Umbilical cord (tissue), 2 donors: ENCODE measurements around the gene MRPL40. TPM values are rescaled to one million over a fixed set of nuclear protein-coding genes. Genes with fewer than 3 reads are reported as not detected.

Experiments used
- DNase-seq: peaks from one replicate; pipeline ENCODE4 v3.0.0-alpha.2; 2015; ENCODE audit warnings: low spot score
- total RNA-seq: library from RNA; depleted of rRNA; stranded (reverse); fragments of >200 nt; gene quantifications from one replicate; pipeline ENCODE4 v1.2.3, GENCODE V29; 2014; ENCODE audit warnings: low replicate concordance; ENCODE audit not compliant: insufficient read depth

The MRPL40 gene
- 32.7 TPM for total RNA-seq

DNA sequence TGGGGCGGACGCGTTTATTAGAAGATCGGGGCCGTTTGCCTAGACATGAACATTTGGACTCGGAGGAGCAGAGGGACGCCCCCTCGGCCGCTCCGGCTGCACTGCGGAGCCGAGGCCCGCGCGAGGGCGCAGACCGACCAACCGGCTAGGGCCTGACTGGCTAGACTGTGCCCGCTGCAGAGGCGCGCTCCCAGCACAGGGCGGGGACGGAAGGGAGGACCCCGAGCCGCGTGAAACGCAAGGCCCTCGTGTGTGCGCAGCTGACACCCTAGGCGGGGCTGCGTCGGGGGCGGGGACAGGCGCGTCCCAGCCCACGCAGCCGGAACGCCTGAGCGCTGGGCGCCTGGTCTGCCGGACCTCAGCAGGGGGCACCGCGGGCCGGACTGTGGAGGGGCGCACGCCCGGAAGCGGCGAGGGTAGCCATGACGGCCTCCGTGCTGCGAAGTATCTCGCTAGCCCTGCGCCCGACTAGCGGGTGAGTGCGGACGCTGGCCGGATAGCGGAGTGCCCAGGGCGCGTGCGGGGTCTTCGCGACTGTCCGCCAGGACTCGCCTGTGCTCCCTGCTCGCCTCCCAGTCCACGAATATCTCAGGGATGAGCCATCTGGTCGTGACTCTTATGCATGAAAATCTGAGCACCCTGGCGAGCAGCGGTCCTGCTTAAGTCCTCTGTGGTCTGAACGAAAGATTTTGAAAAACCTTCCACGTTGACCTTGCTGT is at the start of gene MRPL40:
Gene MRPL40 (plus strand): TSS at position 413 of the 719 bp plus-strand sequence. CDS start 10 bp downstream, at position 423.
- peak; percentile 97 for DNase-seq

DNA sequence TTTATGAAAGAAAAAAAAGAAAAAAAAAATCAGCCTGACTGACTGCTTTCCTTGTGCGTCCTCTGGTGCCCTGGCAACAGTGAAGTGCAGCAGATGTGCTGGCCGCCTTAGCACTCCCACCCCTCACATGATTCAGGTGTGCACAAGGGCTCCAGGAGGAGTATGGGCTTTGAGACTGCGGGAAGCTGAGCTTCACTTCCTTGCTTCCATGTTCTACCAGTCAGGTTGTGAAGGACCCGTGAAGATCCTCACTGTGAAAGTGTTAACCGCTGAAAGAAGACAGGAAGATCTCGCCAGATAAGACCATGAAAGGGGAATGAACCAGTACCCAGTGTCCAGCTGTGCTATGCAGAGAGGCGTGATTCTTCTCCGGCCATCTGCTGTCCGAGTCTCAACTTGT is 49.1 kb upstream of the MRPL40 start:
- no peak for DNase-seq

DNA sequence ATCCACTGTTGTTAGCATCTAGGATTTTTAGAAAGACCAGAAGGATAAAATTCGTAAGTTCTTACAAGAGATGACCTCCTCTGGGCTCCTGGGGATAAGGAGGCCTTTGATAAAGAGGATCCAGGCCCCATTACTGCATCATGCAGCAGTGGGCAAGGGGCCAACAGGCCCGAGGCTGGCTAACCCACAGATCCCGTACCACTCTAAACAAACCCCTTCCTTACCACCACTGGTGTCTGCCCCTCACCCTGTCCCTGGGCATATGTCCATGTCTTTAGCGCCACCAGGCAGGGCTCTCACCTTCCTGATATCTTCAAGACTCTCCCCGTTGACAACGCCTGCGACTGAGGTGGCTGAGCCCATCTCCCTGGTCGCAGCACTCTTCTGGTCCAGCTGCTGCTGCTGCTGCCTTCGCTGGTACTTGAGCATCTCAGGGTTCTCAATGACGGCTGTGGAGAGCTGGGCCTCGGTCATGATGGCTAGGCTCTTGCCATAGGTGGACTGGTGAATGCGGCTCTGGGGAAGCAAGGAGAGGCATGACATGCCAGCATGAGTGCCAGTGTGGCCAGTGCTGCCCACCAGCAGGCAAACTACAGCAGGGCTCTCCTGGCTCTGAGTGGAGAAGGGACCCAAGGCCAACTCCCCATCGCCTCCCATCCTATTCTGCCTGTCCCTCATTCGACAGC is 47.0 kb upstream of the MRPL40 start:
- no peak for DNase-seq

DNA sequence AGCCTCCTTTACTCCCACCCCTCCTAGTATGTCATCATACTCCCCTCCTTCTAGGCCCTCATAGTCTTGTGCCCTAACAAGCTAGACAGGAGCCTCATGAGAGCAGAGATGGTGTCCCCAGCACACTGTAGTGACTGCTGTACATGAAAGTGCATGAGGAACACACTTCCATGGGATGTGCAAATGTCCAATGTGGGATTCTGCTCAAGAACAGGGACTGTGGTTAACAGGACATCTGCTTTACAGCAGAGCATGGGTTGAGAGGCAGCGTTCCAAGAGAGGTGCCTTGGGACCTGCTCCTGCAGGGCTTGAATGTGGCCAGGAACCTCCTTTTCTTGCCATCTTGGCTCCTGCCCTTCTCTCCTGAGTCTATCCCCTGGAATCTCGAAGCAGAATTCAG is 46.1 kb upstream of the MRPL40 start:
- DNase-seq: no peak

DNA sequence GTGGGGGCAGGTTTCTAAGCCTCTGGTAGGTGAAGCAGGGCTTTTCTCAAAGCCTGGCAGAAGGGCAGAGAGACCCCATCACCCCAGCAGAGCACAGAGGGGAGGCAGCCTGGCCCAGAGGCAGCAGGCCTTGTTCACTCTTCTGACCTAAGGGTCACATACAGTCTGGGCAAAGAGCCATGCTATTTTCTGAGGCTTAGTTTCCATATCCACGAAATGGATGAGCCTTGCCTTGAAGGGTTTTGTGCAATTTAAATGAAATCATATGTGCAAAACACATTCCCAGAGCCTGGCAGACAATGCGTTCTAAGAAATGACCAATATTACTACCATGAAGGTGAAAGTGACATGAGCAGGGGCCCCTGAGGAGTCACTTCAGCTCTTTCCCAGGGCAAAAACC is 45.3 kb upstream of the MRPL40 start:
- no peak for DNase-seq

DNA sequence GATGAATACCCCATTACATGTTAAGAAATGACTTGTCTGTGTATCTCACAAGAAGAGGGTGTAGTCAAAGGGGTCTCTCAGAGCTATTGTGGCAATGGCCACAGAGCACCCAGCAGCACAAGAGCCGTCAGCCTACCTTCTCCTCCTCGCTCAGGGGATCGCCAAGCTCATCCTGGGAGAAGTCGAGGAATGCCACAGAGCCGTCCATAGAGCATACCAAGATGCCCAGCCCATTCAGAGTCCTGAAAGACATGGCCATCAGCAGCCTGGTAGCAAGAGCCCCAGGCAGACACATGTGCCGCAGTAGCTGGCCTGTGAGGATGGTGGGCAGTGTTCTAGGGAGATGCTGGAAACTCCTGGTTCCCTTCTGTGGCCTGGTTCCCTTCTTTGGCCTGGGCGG is 44.8 kb upstream of the MRPL40 start:
- DNase-seq: no peak

DNA sequence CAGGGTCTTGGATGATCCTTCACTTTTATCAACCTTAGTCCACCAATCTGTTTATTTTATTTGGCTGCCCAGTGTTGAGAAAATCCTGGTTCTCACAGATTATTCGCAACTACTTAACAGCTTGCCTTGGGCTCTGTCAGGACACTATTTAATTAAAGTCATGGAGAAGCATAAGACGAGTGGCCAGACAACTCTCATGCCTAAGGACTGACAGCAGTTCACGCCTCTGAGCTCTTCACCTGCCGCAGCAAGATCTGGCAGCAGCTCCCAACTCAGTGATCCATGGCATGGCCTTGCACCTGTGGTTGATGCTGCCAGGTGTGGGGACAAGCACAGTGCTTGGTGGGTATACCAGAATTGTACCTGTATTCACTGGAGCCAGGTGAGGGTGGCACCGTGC is 38.6 kb upstream of the MRPL40 start:
- DNase-seq: no peak

DNA sequence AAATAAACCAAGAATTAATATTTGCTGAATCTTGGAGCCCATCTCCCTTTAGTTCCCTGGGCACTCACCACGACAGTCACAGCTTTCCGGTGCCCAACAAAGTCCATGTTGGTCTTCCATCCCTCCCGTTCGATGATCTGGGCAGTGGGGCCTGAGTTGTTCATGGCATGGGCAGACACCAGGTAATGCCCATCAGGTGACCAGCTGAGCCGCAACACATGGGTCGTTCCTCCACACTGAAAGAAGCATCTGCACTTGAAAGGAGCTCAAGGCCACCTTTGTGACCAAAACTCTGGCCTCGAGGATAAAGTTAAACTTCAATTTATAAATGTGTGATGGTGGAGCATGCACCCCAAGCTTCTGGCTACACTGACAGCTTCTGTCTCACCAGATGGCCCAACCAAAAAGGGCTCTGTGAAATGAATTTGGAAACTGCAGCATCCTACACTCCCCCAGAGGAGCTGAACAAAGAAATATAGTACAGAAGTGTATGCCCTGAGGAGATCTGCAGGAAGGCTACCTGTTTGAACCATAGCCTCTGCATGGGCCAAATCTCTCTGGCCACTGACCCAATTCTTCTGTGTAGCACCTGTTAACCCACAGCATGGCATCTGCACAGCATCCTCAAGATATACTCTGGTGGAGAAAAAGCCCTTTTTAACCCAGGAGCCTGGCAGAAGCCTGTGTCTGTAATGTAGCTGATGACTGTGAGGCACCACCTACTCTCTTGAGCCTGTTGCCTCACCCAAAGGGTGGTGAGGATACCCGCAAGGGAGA is 37.9 kb upstream of the MRPL40 start:
- no peak for DNase-seq

DNA sequence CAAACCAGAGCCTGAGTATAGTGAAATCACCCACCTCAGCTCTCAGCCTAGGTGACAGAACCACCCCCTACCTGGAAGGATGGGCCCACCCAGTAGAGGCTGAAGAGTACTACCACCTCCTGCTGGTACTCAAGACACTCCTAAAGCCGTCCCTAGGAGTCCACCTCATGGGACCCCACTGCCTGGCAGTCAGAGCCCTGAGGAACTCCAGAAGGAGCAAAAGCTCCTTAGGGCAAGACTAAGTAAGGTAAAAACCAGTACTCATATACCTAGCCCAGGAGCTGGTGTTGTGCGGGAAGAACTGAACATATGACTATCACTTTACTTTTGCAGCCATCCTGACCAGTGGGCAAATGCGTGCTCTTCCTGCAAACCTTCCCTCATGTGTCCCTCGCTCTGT is 37.1 kb upstream of the MRPL40 start:
- DNase-seq: no peak

DNA sequence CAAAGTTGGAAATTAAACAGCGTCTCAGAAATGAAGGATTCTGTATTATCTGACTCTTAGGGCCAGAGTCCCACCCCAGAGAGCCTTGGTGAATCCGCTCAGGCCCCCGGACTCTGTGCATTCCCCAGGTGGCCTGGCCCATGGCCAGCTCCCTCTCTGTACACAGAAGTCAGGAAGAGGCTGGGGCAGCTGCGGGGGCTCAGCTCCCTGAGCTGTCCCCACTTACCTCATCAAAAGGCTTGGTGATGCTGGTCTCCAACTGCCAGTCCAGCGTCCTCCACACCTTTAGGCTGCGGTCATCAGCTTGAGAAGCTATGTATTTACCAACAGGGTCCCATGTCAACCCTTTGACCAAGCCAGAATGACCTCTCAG is 35.8 kb upstream of the MRPL40 start:
- no peak for DNase-seq

DNA sequence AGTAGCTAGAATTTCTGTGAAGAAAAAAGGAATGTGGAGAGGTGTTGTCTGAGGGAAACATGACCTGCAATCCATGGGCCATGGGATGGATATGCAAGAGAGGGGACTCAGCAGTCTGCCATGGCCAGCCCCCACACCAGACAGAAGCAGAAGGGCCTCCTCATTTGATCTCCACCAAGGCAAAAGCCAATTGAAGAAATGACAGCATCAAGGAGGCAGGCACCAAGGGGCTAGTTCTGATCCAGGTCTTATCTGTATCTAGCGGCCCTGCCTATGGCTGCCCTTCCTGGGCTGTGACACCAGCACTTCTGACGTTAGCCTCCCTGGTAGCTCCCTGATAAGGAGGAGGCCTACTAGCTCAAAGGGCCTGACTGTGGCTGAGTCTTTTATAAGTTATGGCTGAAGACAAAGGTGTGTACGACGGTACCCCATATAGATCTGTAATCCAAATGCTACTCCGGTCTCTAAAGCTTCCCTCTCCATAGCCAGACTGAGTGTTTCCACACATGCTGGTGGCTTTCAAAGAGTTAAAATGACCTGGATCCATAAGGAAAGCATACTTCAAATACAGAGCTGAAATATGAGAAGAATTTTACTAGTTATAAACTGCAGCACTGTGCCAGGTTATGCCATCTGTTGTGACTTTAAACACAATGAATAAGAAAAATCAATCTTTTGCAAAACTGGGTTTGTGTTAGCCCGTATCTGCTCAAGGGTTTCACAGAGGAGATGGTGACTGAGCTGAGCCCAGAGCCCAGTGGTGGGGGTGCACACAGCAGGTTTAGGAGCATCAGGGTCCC is 35.2 kb upstream of the MRPL40 start:
- no peak for DNase-seq

DNA sequence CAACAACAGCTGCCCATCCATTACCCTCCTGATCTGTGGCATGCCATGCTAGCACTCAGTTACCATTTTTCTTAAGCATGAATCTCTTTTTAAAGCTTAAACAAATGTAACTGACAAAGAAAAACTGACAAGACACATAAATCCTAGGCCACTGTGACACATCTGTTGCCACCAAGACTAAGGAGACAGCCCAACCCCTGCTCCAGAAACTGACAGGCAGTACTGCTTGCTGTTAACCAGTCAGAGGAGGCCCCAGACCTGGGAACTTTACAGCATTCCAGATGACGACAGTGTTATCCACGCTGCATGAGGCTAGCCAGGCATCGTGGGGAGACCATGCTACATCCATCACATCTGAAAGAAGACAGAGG is 34.6 kb upstream of the MRPL40 start:
- peak; percentile 14 for DNase-seq

DNA sequence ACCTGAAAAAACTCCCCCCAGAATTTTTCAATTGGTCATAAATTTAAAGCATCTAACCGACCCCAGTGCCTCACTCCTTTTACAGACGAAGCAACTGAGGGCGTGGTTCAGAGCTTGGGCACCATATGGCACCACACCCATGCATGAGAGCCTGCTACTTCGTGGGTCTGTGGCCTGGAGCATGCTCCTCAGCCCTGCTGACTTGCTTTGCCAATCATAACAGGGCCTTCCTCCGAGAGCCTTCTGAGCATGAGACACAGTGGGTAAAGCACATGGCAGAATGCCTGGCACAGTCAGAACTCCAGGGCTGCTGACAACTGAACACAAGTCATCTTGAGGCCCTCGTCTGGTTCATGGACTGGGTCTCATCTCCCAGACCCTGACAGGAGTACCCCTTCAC is 34.1 kb upstream of the MRPL40 start:
- peak; percentile 5 for DNase-seq

DNA sequence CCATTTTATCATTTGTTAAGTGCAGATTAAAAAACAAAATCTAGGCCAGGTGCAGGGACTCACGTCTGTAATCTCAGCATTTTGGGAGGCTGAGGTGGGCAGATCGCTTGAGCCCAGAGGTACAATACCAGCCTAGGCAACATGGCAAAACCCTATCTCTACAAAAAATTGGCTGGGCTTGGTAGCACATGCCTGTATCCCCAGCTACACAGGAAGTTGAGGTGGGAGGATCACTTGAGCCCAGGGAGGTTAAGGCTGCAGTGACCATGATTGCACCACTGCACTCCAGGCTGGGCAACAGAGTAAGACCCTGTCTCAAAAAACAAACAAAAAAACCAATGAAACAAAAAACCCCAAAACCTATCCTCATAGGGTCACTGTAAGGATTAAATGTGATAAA is 33.7 kb upstream of the MRPL40 start:
- DNase-seq: no peak

DNA sequence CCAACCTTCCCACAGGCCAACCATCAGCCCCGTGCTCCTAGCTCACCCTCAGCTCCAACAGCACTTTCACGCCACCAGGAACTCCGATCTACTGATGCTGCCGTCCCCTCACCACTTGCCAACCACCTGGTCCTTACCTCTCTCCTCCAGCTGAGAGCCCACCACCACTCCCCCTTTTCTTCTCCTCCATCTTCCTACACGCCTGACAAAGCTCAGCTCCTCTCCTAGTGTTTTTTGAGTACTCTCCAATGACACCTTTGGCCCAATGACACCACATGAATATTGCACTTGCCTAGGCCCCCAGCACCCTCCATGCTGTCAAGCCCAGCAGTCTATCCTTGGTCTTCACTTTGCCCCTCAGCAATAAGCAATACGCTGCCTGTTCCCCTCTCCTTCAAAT is 31.5 kb upstream of the MRPL40 start:
- DNase-seq: no peak

DNA sequence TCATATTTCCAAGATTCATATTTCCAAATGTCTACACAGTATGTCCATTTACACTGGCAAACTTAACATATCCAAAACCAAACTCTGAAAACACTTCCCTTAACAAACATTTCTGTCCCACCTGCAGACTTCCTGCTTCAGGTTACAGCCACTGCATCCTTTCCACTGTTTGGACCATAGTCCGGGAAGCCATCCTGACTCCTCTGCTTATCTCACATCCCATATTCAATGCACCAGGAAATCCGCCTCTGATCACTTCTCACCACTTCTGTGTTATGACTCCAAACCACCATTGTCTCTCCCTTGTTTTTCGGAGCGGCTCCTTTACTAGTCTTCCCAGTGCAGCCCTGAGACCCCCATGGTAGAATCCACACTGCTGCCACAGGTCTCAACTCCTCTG is 30.9 kb upstream of the MRPL40 start:
- no peak for DNase-seq

DNA sequence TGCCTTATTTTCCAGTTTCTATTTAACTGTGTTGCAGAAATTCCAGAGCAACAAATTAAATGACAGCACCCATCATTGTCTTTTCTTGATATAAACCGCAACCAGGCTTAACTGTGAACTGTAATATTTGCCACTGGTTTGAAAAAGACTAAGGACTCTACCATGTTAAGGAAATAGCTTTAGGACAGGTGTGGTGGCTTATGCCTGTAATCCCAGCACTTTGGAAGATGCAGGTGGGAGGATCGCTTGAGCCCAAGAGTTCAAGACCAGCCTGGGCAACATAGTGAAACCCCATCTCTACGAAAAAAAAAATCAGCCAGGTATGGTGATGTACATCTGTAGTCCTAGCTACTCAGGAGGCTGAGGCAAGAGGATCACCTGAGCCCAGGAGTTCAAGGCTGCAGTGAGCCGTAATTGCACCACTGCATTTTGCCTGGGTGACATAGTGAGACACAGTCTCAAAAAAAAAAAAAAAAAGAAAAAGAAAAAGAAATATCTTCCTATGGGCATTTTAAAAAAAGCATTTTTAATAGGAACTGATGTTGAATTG is 29.6 kb upstream of the MRPL40 start:
- DNase-seq: no peak

DNA sequence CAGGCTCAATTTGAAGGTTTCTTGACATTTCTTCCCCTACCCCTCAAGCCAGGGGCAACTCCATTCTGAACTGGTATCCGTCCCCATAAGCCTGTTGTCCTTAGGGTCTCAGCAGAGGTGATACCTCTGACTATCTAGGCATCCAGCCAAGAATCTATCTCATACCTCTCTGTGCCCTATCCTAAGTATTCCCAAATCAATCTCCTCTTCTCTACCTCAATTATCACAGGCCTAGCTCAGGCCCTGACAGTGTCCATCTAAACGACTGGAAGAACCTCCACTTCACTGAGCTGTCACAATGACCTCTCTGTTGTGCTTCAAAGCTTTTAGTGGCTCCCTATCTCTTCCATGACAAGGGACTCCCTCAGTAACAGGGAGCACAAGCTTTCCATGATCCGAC is 27.7 kb upstream of the MRPL40 start:
- no peak for DNase-seq

DNA sequence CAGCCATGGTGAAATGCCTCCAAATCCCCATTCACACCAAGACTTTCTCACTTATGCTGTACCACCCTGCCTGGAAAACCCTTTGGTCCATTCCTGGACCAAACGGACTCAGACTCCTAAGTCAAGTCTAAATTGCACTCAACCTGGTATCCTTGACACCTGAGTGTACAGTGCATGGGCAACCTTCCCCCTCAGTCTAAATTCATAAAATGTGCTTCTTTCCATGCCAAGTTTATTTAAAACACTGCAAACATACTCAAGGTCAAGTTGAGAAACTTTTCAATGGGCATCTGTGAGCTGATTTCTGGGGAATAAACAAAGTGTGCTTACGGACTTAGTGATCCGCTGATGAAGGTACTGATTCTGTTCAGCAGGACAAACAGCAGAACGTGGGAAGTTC is 27.2 kb upstream of the MRPL40 start:
- no peak for DNase-seq

DNA sequence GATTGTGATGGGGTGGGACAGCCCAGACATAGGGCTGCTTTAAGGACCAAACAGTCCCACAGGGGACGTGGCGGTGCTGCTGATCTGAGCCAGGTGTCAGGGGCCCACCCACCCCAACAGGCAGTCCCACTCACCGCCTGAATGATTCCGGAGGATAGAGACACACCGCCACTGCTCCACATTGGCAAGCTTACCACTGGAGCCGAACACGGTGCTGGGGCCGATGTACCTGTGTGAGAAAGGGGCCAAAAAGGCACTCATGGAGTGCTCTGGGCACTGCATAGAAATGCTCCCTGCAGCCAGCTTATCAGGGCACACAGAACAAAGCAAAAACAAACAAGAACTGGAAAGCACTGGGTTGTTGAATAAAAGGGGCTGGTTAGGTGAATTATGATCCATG is 26.7 kb upstream of the MRPL40 start:
- no peak for DNase-seq

DNA sequence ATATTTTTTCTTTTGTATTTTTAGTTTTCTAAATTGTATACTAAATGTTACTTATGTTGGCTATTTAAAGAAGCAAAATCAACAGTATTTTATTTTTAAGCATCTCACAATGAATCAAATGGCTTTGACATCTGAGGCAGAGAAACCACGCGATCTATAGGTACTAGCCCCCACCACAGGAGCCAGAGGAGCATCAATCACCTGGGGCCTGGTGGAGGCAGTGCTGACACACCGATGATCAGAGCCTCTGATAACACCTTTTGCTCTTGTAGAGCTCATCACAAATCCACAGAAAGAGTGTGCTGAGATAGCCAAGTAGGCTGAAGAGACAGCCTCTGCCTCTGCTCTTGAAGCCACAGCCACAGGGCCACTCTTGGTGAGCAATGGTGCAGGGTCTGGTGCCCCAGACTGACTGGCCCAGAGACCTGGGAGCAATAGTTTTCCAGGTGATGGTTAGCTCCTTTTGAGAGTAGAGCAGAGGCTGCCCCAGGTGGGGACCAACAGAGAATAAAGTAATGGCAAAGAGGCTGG is 26.0 kb upstream of the MRPL40 start:
- no peak for DNase-seq
